ENCODE data around the gene CLIC6.

The CLIC6 gene

DNA sequence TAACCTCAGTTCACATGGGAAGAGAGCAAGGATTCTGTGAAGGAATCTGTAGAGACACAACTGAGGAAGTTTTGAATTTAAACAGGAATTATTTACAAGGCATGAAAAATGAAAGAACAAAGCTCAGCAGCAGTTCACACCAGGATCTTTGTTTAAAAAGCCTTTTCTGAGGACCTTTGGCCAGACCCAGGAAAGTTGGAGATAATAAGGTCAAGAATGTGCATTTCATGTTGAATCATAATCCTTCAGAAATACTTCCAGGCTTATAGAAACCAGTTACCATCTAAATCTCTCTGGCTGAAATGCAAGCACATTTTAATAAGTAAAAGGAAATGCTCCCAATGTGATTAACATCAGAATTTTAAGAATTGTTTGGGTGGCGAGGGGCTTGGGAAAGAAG, 2.7 kb downstream of the CLIC6 start:
- no peaks in the 10 kb centered on the region for H3K36me3 Mint-ChIP-seq (ENCODE audit: low read depth)
- no peak overlapping the region for H3K27ac Mint-ChIP-seq
- no peak overlapping the region for H3K4me3 Mint-ChIP-seq
- H3K4me1 Mint-ChIP-seq (ENCODE audit: low read depth): peaks cover 6% of the 10 kb centered on the region
- peaks cover 81% of the 10 kb centered on the region for H3K27me3 Mint-ChIP-seq
- no peak for DNase-seq
- no peaks in the 10 kb centered on the region for H3K9me3 Mint-ChIP-seq

GRCh38 chr21:34671891-34672290, 3.1 kb downstream of the CLIC6 start:
- Mint-ChIP-seq H3K36me3 (ENCODE audit: low read depth) (no peaks in the 10 kb centered on the region), H3K9me3 (no peaks in the 10 kb centered on the region), H3K27ac (no peak overlapping the region), H3K4me3 (no peak overlapping the region), H3K4me1 (ENCODE audit: low read depth) (peaks cover 6% of the 10 kb centered on the region), H3K27me3 (peaks cover 77% of the 10 kb centered on the region)
- no peak for DNase-seq

GRCh38 chr21:34673006-34673405, 4.2 kb downstream of the CLIC6 start:
- peaks cover 66% of the 10 kb centered on the region for H3K27me3 Mint-ChIP-seq
- DNase-seq: no peak
- no peak overlapping the region for H3K4me3 Mint-ChIP-seq
- no peaks in the 10 kb centered on the region for H3K9me3 Mint-ChIP-seq
- no peak overlapping the region for H3K27ac Mint-ChIP-seq
- H3K36me3 Mint-ChIP-seq (ENCODE audit: low read depth): no peaks in the 10 kb centered on the region
- H3K4me1 Mint-ChIP-seq (ENCODE audit: low read depth): peaks cover 6% of the 10 kb centered on the region

DNA sequence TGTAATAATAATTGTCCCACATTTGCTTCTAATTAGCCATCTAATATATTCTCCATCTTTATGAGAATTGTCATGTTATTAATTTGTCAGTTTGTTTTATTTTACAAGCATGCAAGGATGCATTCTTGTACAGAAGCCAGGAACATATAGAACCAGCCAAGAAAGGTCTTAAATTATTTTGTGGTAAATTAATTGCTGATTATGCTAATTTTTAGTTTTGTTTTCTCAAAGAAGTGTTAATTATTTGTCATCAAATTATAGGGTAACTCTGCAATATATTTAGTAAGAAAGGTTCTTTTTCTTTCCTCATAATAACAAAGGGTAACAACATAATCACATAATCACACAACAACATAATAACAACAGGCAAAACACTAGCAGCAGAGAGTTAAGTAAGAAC, 5.7 kb downstream of the CLIC6 start:
- Mint-ChIP-seq H3K4me1 (ENCODE audit: low read depth) (peaks cover 6% of the 10 kb centered on the region), H3K9me3 (no peaks in the 10 kb centered on the region), H3K27ac (no peak overlapping the region), H3K4me3 (no peak overlapping the region), H3K36me3 (ENCODE audit: low read depth) (no peaks in the 10 kb centered on the region), H3K27me3 (peaks cover 60% of the 10 kb centered on the region)
- DNase-seq: no peak

GRCh38 chr21:34675871-34676270, 7.1 kb downstream of the CLIC6 start:
- DNase-seq: no peak
- Mint-ChIP-seq H3K9me3 (no peaks in the 10 kb centered on the region), H3K27me3 (peaks cover 62% of the 10 kb centered on the region), H3K27ac (no peak overlapping the region), H3K36me3 (ENCODE audit: low read depth) (no peaks in the 10 kb centered on the region), H3K4me3 (no peak overlapping the region), H3K4me1 (ENCODE audit: low read depth) (peaks cover 4% of the 10 kb centered on the region)

- Mint-ChIP-seq H3K27me3 (peaks cover 31% of the 10 kb centered on the region), H3K4me3 (no peak overlapping the region), H3K4me1 (ENCODE audit: low read depth) (no peaks in the 10 kb centered on the region), H3K27ac (no peak overlapping the region), H3K9me3 (peaks cover 4% of the 10 kb centered on the region), H3K36me3 (ENCODE audit: low read depth) (no peaks in the 10 kb centered on the region)
- no peak for DNase-seq
Measured at GRCh38 chr21:34679051-34679450, 10.3 kb downstream of the CLIC6 start.

DNA sequence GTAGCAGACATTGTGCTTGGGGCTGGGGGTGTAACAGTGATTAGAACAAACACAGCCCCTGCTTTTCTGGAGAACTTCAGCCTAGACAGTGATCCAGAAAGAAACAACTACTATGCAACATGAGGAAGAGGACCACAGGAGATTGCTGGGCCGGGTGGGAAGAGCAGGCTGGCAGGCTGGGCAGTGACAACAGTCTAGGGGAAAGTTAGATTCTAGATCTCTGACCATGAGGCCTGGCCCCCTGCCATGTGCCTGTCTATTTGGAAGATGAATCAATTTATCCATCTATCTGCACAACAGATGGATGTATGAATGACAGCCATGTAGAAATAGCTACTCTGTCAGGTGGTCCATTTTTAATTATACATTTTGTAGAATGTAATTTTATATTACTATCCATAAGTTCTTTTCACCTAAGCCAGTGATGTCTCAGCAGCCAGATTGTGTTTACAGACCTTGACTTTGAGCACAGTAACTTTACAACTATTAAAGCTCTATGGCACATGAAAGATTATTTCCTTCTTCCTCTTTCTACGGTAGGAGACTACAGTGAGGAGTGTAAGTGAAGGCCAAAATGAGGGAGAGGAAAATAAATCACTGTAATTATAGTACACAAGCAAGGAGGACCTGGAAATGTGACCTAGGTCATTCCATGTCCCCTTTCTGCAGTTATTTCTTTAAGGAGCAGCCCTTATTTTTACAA, 15.5 kb downstream of the CLIC6 start:
- peaks cover 13% of the 10 kb centered on the region for H3K27me3 Mint-ChIP-seq
- H3K4me1 Mint-ChIP-seq (ENCODE audit: low read depth): no peaks in the 10 kb centered on the region
- peaks cover 4% of the 10 kb centered on the region for H3K9me3 Mint-ChIP-seq
- no peak for DNase-seq
- H3K36me3 Mint-ChIP-seq (ENCODE audit: low read depth): no peaks in the 10 kb centered on the region
- H3K4me3 Mint-ChIP-seq: no peak overlapping the region
- H3K27ac Mint-ChIP-seq: no peak overlapping the region

- H3K27me3 Mint-ChIP-seq: peaks cover 22% of the 10 kb centered on the region
- no peaks in the 10 kb centered on the region for H3K36me3 Mint-ChIP-seq (ENCODE audit: low read depth)
Measured at GRCh38 chr21:34687065-34687464, 18.3 kb downstream of the CLIC6 start.

GRCh38 chr21:34687745-34688144, 19.0 kb downstream of the CLIC6 start:
- Mint-ChIP-seq H3K4me3 (no peak overlapping the region), H3K4me1 (ENCODE audit: low read depth) (no peaks in the 10 kb centered on the region), H3K9me3 (no peaks in the 10 kb centered on the region), H3K27me3 (peaks cover 29% of the 10 kb centered on the region), H3K27ac (no peak overlapping the region), H3K36me3 (ENCODE audit: low read depth) (no peaks in the 10 kb centered on the region)
- no peak for DNase-seq

More at GRCh38 chr21:34687065-34687464, 18.3 kb downstream of the CLIC6 start:
- Mint-ChIP-seq H3K27ac (no peak overlapping the region), H3K4me3 (no peak overlapping the region), H3K9me3 (no peaks in the 10 kb centered on the region), H3K4me1 (ENCODE audit: low read depth) (no peaks in the 10 kb centered on the region)
- no peak for DNase-seq

GRCh38 chr21:34688145-34688544, 19.4 kb downstream of the CLIC6 start:
- no peaks in the 10 kb centered on the region for H3K36me3 Mint-ChIP-seq (ENCODE audit: low read depth)
- H3K27ac Mint-ChIP-seq: no peak overlapping the region
- peaks cover 33% of the 10 kb centered on the region for H3K27me3 Mint-ChIP-seq
- H3K4me3 Mint-ChIP-seq: no peak overlapping the region
- H3K9me3 Mint-ChIP-seq: no peaks in the 10 kb centered on the region
- H3K4me1 Mint-ChIP-seq (ENCODE audit: low read depth): no peaks in the 10 kb centered on the region
- no peak for DNase-seq

GRCh38 chr21:34688715-34689114, 19.9 kb downstream of the CLIC6 start:
- Mint-ChIP-seq H3K9me3 (no peaks in the 10 kb centered on the region), H3K27ac (no peak overlapping the region), H3K4me1 (ENCODE audit: low read depth) (peaks cover 4% of the 10 kb centered on the region), H3K36me3 (ENCODE audit: low read depth) (no peaks in the 10 kb centered on the region), H3K27me3 (peaks cover 33% of the 10 kb centered on the region), H3K4me3 (no peak overlapping the region)
- DNase-seq: no peak

- no peak overlapping the region for H3K4me3 Mint-ChIP-seq
- no peak overlapping the region for H3K27ac Mint-ChIP-seq
- peaks cover 4% of the 10 kb centered on the region for H3K4me1 Mint-ChIP-seq (ENCODE audit: low read depth)
- no peaks in the 10 kb centered on the region for H3K36me3 Mint-ChIP-seq (ENCODE audit: low read depth)
- no peak for DNase-seq
- H3K27me3 Mint-ChIP-seq: peaks cover 39% of the 10 kb centered on the region
- peaks cover 3% of the 10 kb centered on the region for H3K9me3 Mint-ChIP-seq
Measured at GRCh38 chr21:34690041-34690792, 21.4 kb downstream of the CLIC6 start.

DNA sequence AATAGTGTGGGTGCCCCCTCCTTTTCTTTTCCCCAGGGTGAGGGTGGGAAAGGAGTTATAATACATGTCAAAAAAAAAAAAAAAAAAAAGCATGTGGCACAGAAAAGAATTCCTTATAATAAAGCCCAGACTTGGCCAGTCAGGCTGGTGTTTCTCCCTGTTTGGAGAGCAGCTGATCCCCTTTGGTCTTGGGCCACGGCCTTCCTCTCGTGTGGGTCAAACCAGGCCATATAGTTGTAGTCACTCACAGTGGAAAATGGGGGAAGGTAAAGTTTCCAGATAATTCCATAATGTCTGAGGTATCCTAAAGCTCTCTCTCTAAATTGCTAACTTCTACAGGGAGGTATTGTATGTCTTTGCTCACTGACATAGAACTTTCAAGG, 22.0 kb downstream of the CLIC6 start:
- peaks cover 39% of the 10 kb centered on the region for H3K27me3 Mint-ChIP-seq
- no peak overlapping the region for H3K4me3 Mint-ChIP-seq
- peaks cover 4% of the 10 kb centered on the region for H3K4me1 Mint-ChIP-seq (ENCODE audit: low read depth)
- no peak for DNase-seq
- H3K27ac Mint-ChIP-seq: no peak overlapping the region
- H3K36me3 Mint-ChIP-seq (ENCODE audit: low read depth): no peaks in the 10 kb centered on the region
- H3K9me3 Mint-ChIP-seq: peaks cover 5% of the 10 kb centered on the region

- Mint-ChIP-seq H3K27ac (no peak overlapping the region), H3K36me3 (ENCODE audit: low read depth) (no peaks in the 10 kb centered on the region), H3K27me3 (peaks cover 39% of the 10 kb centered on the region), H3K4me3 (no peak overlapping the region), H3K9me3 (peaks cover 5% of the 10 kb centered on the region), H3K4me1 (ENCODE audit: low read depth) (peaks cover 4% of the 10 kb centered on the region)
- no peak for DNase-seq
Measured at GRCh38 chr21:34691390-34692032, 22.7 kb downstream of the CLIC6 start.

GRCh38 chr21:34692458-34693020, 23.7 kb downstream of the CLIC6 start:
- H3K36me3 Mint-ChIP-seq (ENCODE audit: low read depth): no peaks in the 10 kb centered on the region
- H3K4me1 Mint-ChIP-seq (ENCODE audit: low read depth): peaks cover 4% of the 10 kb centered on the region
- no peak overlapping the region for H3K27ac Mint-ChIP-seq
- DNase-seq: no peak
- no peak overlapping the region for H3K4me3 Mint-ChIP-seq
- H3K27me3 Mint-ChIP-seq: peaks cover 39% of the 10 kb centered on the region
- peaks cover 5% of the 10 kb centered on the region for H3K9me3 Mint-ChIP-seq
